H1 (cell line): ENCODE data around the gene FKTN. TPM values are rescaled to one million over a fixed set of nuclear protein-coding genes. Genes with fewer than 3 reads are reported as not detected.

Experiments
- CTCF ChIA-PET: fragments of 300-600 bp; sonication (Branson Sonifier 250); formaldehyde crosslinking; loops from one replicate; lab custom pipeline; 2021; ENCODE audit not compliant: partially characterized antibody; lab: Charles Lee
- POLR2A ChIA-PET: fragments of 300-600 bp; sonication (Branson Sonifier 250); formaldehyde crosslinking; loops from one replicate; lab custom pipeline; 2021; ENCODE audit warnings: inconsistent platforms; ENCODE audit not compliant: partially characterized antibody; lab: Charles Lee
- DNase-seq, 2 experiments: peaks; one replicate each; pipeline versions ENCODE4 v3.0.0 to v3.0.0-alpha.2; 2010 to 2022; ENCODE audit warnings: low spot score in 2 of 2, low read depth in 1 of 2, mixed read lengths in 1 of 2
- FAIRE-seq: peaks from 2 replicates; lab custom pipeline; 2011; peaks lifted over from hg19 to GRCh38; lab: Jason Lieb, UNC
- H2AFZ ChIP-seq: 2 replicates; pipeline ENCODE4 v1.8.1; 2012; ENCODE audit warnings: low read length, inconsistent platforms
- H2AK5ac ChIP-seq: 2 replicates; pipeline ENCODE4 v1.6.1; 2013; ENCODE audit warnings: low read depth, low read length
- H2BK120ac ChIP-seq: replicated peaks from 2 replicates; pipeline ENCODE3; 2013; ENCODE audit warnings: low read depth, low read length, inconsistent platforms
- H2BK12ac ChIP-seq: 2 replicates; pipeline ENCODE4 v1.6.1; 2013; ENCODE audit warnings: low read depth, low read length
- H2BK15ac ChIP-seq: 2 replicates; pipeline ENCODE4 v1.6.1; 2013; ENCODE audit warnings: low read length
- H2BK20ac ChIP-seq: 2 replicates; pipeline ENCODE4 v1.6.1; 2013; ENCODE audit warnings: low read length
- H2BK5ac ChIP-seq: 2 replicates; pipeline ENCODE4 v1.6.1; 2013; ENCODE audit warnings: low read depth, low read length
- H3K14ac ChIP-seq: 2 replicates; pipeline ENCODE4 v1.6.1; 2013; ENCODE audit warnings: inconsistent platforms; ENCODE audit not compliant: insufficient read length
- H3K18ac ChIP-seq: 2 replicates; pipeline ENCODE4 v1.6.1; 2013; ENCODE audit warnings: low read length; ENCODE audit errors: extremely low read depth
- H3K23ac ChIP-seq: 2 replicates; pipeline ENCODE4 v1.6.1; 2013; ENCODE audit warnings: inconsistent platforms; ENCODE audit not compliant: insufficient read length
- H3K23me2 ChIP-seq: 2 replicates; pipeline ENCODE4 v1.6.1; 2013; ENCODE audit warnings: low read depth, low read length
- H3K27ac ChIP-seq: 2 replicates; pipeline ENCODE4 v1.6.1; 2011; ENCODE audit warnings: low read depth, low read length, inconsistent platforms
- H3K27me3 ChIP-seq, 4 experiments: replicated peaks in 1 of 4; 1 replicate in 1 of 4; 2 replicates in 3 of 4; pipeline versions ENCODE4 v1.6.1 to v1.8.1; 2011 to 2013; ENCODE audit warnings: low read length in 3 of 4, mild to moderate bottlenecking in 3 of 4, inconsistent platforms in 2 of 4, mixed read lengths in 2 of 4, moderate library complexity in 1 of 4; ENCODE audit not compliant: control insufficient read depth in 3 of 4, insufficient read depth in 3 of 4; ENCODE audit errors: extremely low read depth in 1 of 4
- H3K36me3 ChIP-seq, 4 experiments: 2 replicates each; pipeline versions ENCODE4 v1.6.1 to v1.8.1; 2011 to 2013; ENCODE audit warnings: mild to moderate bottlenecking in 4 of 4, low read length in 3 of 4, moderate library complexity in 2 of 4, control low read depth in 1 of 4, inconsistent platforms in 1 of 4; ENCODE audit not compliant: insufficient read depth in 4 of 4, control insufficient read depth in 2 of 4
- H3K4ac ChIP-seq: replicated peaks from 2 replicates; pipeline ENCODE3; 2013; ENCODE audit warnings: low read length, low read depth, mixed read lengths, inconsistent platforms; ENCODE audit not compliant: insufficient read length
- H3K4me1 ChIP-seq, 4 experiments: replicated peaks in 1 of 4; 1 replicate in 1 of 4; 2 replicates in 3 of 4; pipeline versions ENCODE4 v1.6.1 to v1.8.1; 2011 to 2013; ENCODE audit warnings: low read length in 3 of 4, inconsistent platforms in 2 of 4, mixed read lengths in 1 of 4; ENCODE audit not compliant: insufficient read depth in 4 of 4, control insufficient read depth in 3 of 4
- H3K4me2 ChIP-seq, 2 experiments: 2 replicates each; pipeline versions ENCODE4 v1.6.1 to v1.8.1; 2011 to 2013; ENCODE audit warnings: low read depth in 2 of 2, low read length in 2 of 2, control low read depth in 1 of 2, inconsistent platforms in 1 of 2, mild to moderate bottlenecking in 1 of 2; ENCODE audit not compliant: insufficient read depth in 1 of 2
- H3K4me3 ChIP-seq, 4 experiments: fragments of 200-600, 300-600 bp in 1 of 4; sonication (generic), shearing (Covaris generic), sonication (Bioruptor Twin) in 1 of 4; 2 replicates each; pipeline versions ENCODE4 v1.5.1 to v1.8.1; 2011 to 2016; ENCODE audit warnings: low read length in 4 of 4, low read depth in 3 of 4, control low read depth in 2 of 4, inconsistent platforms in 2 of 4, mild to moderate bottlenecking in 2 of 4, mixed read lengths in 1 of 4, moderate library complexity in 1 of 4; ENCODE audit not compliant: insufficient read depth in 2 of 4; ENCODE audit errors: extremely low read depth in 1 of 4
- H3K56ac ChIP-seq: replicated peaks from 2 replicates; pipeline ENCODE3; 2013; ENCODE audit warnings: low read depth, mild to moderate bottlenecking, mixed read lengths, low read length, inconsistent platforms; ENCODE audit not compliant: insufficient read length
- H3K79me1 ChIP-seq: 2 replicates; pipeline ENCODE4 v1.6.1; 2013; ENCODE audit warnings: low read depth, low read length, control low read depth
- H3K79me2 ChIP-seq, 2 experiments: 2 replicates each; pipeline versions ENCODE4 v1.6.1 to v1.8.1; 2012 to 2013; ENCODE audit warnings: low read length in 2 of 2, mild to moderate bottlenecking in 2 of 2, inconsistent platforms in 1 of 2; ENCODE audit not compliant: insufficient read depth in 2 of 2, control insufficient read depth in 1 of 2
- H3K9ac ChIP-seq, 4 experiments: replicated peaks in 1 of 4; 1 replicate in 1 of 4; 2 replicates in 3 of 4; pipeline versions ENCODE4 v1.6.1 to v1.8.1; 2011 to 2013; ENCODE audit warnings: low read depth in 3 of 4, low read length in 3 of 4, control low read depth in 2 of 4, mild to moderate bottlenecking in 2 of 4, moderate library complexity in 2 of 4, inconsistent platforms in 1 of 4; ENCODE audit errors: extremely low read depth in 1 of 4
- H3K9me3 ChIP-seq, 2 experiments: 2 replicates each; pipeline versions ENCODE4 v1.6.1 to v1.8.1; 2012 to 2013; ENCODE audit warnings: mild to moderate bottlenecking in 2 of 2, moderate library complexity in 2 of 2, control low read depth in 1 of 2, inconsistent platforms in 1 of 2, low read depth in 1 of 2, low read length in 1 of 2, mixed read lengths in 1 of 2; ENCODE audit not compliant: insufficient read depth in 2 of 2
- H4K20me1 ChIP-seq, 2 experiments: replicated peaks in 1 of 2; 2 replicates each; pipeline versions ENCODE3 to v1.8.1; 2011 to 2013; ENCODE audit warnings: inconsistent platforms in 2 of 2, low read length in 2 of 2, mild to moderate bottlenecking in 1 of 2; ENCODE audit not compliant: insufficient read depth in 2 of 2, control insufficient read depth in 1 of 2
- H4K5ac ChIP-seq: 2 replicates; pipeline ENCODE4 v1.6.1; 2013; ENCODE audit warnings: low read length, low read depth, mixed read lengths, inconsistent platforms; ENCODE audit not compliant: insufficient read length
- H4K8ac ChIP-seq: 2 replicates; pipeline ENCODE4 v1.8.0; 2013; ENCODE audit warnings: mild to moderate bottlenecking, moderate library complexity, low read length, inconsistent platforms; ENCODE audit not compliant: insufficient read depth; ENCODE audit errors: extremely low read depth
- H4K91ac ChIP-seq: replicated peaks from 2 replicates; pipeline ENCODE3; 2013; ENCODE audit warnings: low read length, mixed read lengths, inconsistent platforms; ENCODE audit not compliant: insufficient read length
- ASH2L ChIP-seq: fragments of 200-600, 300-600 bp; sonication (generic); IDR thresholded peaks from one replicate; pipeline ENCODE4 v1.7.1; 2017; ENCODE audit warnings: low read length
- ATF2 ChIP-seq: IDR thresholded peaks from 2 replicates; pipeline ENCODE4 v1.6.1; 2012; ENCODE audit warnings: low read length, inconsistent platforms
- CTCF ChIP-seq, 3 experiments: IDR thresholded peaks; 1 replicate in 2 of 3; 2 replicates in 1 of 3; pipeline versions ENCODE4 v1.5.1 to v1.6.1; 2011; ENCODE audit warnings: low read length in 3 of 3, mild to moderate bottlenecking in 3 of 3, inconsistent platforms in 2 of 3, low read depth in 1 of 3, moderate library complexity in 1 of 3; ENCODE audit not compliant: insufficient read depth in 1 of 3; ENCODE audit errors: control extremely low read depth in 1 of 3
- E2F6 ChIP-seq: IDR thresholded peaks from 2 replicates; pipeline ENCODE4 v1.6.1; 2012; ENCODE audit warnings: inconsistent platforms
- EZH2 ChIP-seq: fragments of 200-600 bp; sonication (generic); IDR thresholded peaks from 2 replicates; pipeline ENCODE4 v1.7.1; 2012; ENCODE audit warnings: low read depth, mild to moderate bottlenecking, moderate library complexity, low read length, inconsistent platforms; ENCODE audit not compliant: severe bottlenecking
- FOSL1 ChIP-seq: IDR thresholded peaks from 2 replicates; pipeline ENCODE4 v1.6.1; 2011; ENCODE audit warnings: mild to moderate bottlenecking, low read depth, low read length, moderate library complexity; ENCODE audit not compliant: insufficient read depth
- SAP30 ChIP-seq: fragments of 300-600 bp; sonication (generic); IDR thresholded peaks from 2 replicates; pipeline ENCODE4 v1.7.1; 2012; ENCODE audit warnings: low read length, moderate library complexity, mild to moderate bottlenecking, inconsistent platforms; ENCODE audit not compliant: insufficient read depth, insufficient replicate concordance
- polyA plus RNA-seq, 7 experiments: library from polyadenylated mRNA; depleted of rRNA in 3 of 7; stranded (reverse) in 5 of 7; unstranded in 2 of 7; fragments of >200 nt in 5 of 7; fragments of 200-250 nt in 2 of 7; gene quantifications; 1 replicate in 5 of 7; 2 replicates in 1 of 7; 4 replicates in 1 of 7; pipeline versions ENCODE4 v1.2.1 to v1.2.3, GENCODE V29; 2011 to 2013; ENCODE audit warnings: missing spikeins in 2 of 7, mixed read lengths in 2 of 7
- total RNA-seq: library from RNA; stranded (reverse); fragmentation: NEBNext Ultra II Directional; extraction: Animal tissue kit (Norgen Biotek cat#: 25700); gene quantifications from 2 replicates; pipeline ENCODE4 v1.2.1, GENCODE V29; 2021

FKTN gene
- total and polyA plus RNA-seq, 2 of the 8 experiments (the other 6 are each of a cell fraction or from before 2014, with no cell fraction given): 2.7 to 13.4 TPM

GRCh38 chr9:105639936-105640335 is 82.0 kb downstream of the FKTN start:
- H2BK15ac ChIP-seq: no peak overlapping the region
- no peaks in the 10 kb centered on the region for H3K27me3 ChIP-seq
- no peak overlapping the region for H2AK5ac ChIP-seq
- no peak overlapping the region for H3K14ac ChIP-seq
- H2BK5ac ChIP-seq: no peak overlapping the region
- DNase-seq: no peak
- H4K20me1 ChIP-seq: no peaks in the 10 kb centered on the region
- H4K91ac ChIP-seq: no peak overlapping the region
- no peak for FAIRE-seq
- ChIA-PET POLR2A (no interaction called here), CTCF (interaction anchor here (1.1 to 8.0 kb wide), 2 partner anchors 16 to 79 kb away, joined by 6 to 70 read pairs; no protein-coding TSS in a partner anchor)
- H2BK20ac ChIP-seq: no peak overlapping the region
- H3K36me3 ChIP-seq: no peaks in the 10 kb centered on the region
- no peaks in the 10 kb centered on the region for H3K4me1 ChIP-seq
- no peak overlapping the region for H4K8ac ChIP-seq
- no peak overlapping the region for H3K18ac ChIP-seq
- TF ChIP-seq FOSL1 (no peak), SAP30 (no peak), CTCF (IDR thresholded peaks at IDR 0.05; ENCODE audit: control extremely low read depth in 1 of 3, insufficient read depth in 1 of 3, low read depth in 1 of 3, low read length in 3 of 3) (no peak), E2F6 (no peak), ATF2 (no peak), ASH2L (no peak), EZH2 (no peak)
- TF ChIP-seq, all 59 proteins: peak for 0
- Histone ChIP-seq H3K4me3 (no peak overlapping the region), H3K79me1 (no peaks in the 10 kb centered on the region), H3K9ac (no peak overlapping the region), H3K56ac (no peak overlapping the region), H3K27ac (no peak overlapping the region), H3K4me2 (no peak overlapping the region), H2BK12ac (no peak overlapping the region), H3K9me3 (no peaks in the 10 kb centered on the region), H3K4ac (no peak overlapping the region), H4K5ac (no peak overlapping the region), H3K23me2 (no peaks in the 10 kb centered on the region), H2BK120ac (no peak overlapping the region), H2AFZ (no peak overlapping the region), H3K79me2 (no peaks in the 10 kb centered on the region), H3K23ac (no peak overlapping the region)
